ENCODE data around the gene FCHSD2. TPM values are rescaled to one million over a fixed set of nuclear protein-coding genes. Genes with fewer than 3 reads are reported as not detected.
"Not testable (repeated sequence)": the region's sequence is repeated elsewhere in the genome, so short reads cannot be mapped to it uniquely, and the experiment has no call there.

FCHSD2 gene
- total and polyA plus RNA-seq, 2 donors, result 12.5 to 22.3 TPM

DNA sequence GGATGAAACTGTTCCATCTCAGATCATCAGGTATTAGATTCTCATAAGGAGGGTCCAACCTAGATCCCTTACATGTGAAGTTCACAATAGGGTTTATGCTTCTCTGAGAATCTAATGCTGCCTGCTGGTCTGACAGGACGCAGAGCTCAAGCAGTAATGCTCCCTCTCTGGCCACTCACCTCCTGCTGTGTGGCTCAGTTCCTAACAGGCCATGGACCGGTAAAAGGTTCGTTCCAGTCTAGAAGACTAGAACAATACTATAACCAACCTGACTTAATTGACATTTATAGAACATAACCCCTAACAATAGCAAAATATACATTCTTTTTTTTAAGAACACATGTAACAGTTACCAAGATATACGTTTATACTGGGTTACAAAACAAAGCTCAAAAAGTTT is 282.1 kb downstream of the FCHSD2 start:
- no peak for DNase-seq (ENCODE audit: low read depth in 6 of 9, low spot score in 9 of 9)
- Histone ChIP-seq H3K4me3 (ENCODE audit: low read length in 2 of 2) (no peak overlapping the region), H3K9me3 (ENCODE audit: control insufficient read depth in 2 of 2, insufficient read depth in 1 of 2, low read length in 1 of 2) (no peaks in the 10 kb centered on the region), H3K27me3 (ENCODE audit: control insufficient read depth in 2 of 2, insufficient read depth in 1 of 2, low read length in 1 of 2) (no peaks in the 10 kb centered on the region), H3K36me3 (ENCODE audit: control insufficient read depth in 2 of 2, insufficient read depth in 2 of 2, low read length in 1 of 2) (peaks cover 3 to 4% of the 10 kb centered on the region in 2 donors), H3K27ac (ENCODE audit: low read depth in 1 of 2, low read length in 1 of 2) (no peak overlapping the region), H3K4me1 (ENCODE audit: control insufficient read depth in 2 of 2, insufficient read depth in 2 of 2, low read length in 2 of 2) (no peaks in the 10 kb centered on the region)
- 99% methylated on average over 4 of the region's 4 CpGs for WGBS

DNA sequence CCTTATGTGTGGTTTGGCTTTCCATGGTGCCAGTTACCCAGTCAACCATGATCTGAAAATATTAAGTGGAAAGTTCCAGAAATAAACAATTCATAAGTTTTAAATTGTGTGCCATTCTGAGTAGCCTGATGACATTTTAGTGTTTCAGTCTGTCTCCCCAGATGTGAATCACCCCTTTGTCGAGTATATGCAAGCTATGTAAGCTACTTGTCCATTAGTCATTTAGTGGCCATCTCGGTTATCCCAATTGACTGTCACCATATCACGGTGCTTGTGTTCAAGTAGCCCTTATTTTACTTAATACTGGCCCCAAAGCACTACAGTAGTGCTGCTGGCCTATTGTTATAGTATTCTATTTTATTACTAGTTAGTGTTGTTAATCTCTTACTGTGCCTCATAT is 283.0 kb downstream of the FCHSD2 start:
- DNase-seq (ENCODE audit: low read depth in 6 of 9, low spot score in 9 of 9), result no peak
- peaks cover 2 to 4% of the 10 kb centered on the region in 2 donors for H3K36me3 ChIP-seq (ENCODE audit: control insufficient read depth in 2 of 2, insufficient read depth in 2 of 2, low read length in 1 of 2)
- H3K9me3 ChIP-seq (ENCODE audit: control insufficient read depth in 2 of 2, insufficient read depth in 1 of 2, low read length in 1 of 2), result no peaks in the 10 kb centered on the region
- no peak overlapping the region for H3K4me3 ChIP-seq (ENCODE audit: low read length in 2 of 2)
- 98% methylated on average over 3 of the region's 3 CpGs for WGBS
- no peak overlapping the region for H3K27ac ChIP-seq (ENCODE audit: low read depth in 1 of 2, low read length in 1 of 2)
- no peaks in the 10 kb centered on the region for H3K27me3 ChIP-seq (ENCODE audit: control insufficient read depth in 2 of 2, insufficient read depth in 1 of 2, low read length in 1 of 2)
- no peaks in the 10 kb centered on the region for H3K4me1 ChIP-seq (ENCODE audit: control insufficient read depth in 2 of 2, insufficient read depth in 2 of 2, low read length in 2 of 2)

- not testable (repeated sequence) for H3K27me3 ChIP-seq (ENCODE audit: control insufficient read depth in 2 of 2, insufficient read depth in 1 of 2, low read length in 1 of 2); DNase-seq (ENCODE audit: low read depth in 6 of 9, low spot score in 9 of 9); H3K27ac ChIP-seq (ENCODE audit: low read depth in 1 of 2, low read length in 1 of 2); H3K36me3 ChIP-seq (ENCODE audit: control insufficient read depth in 2 of 2, insufficient read depth in 2 of 2, low read length in 1 of 2); H3K9me3 ChIP-seq (ENCODE audit: control insufficient read depth in 2 of 2, insufficient read depth in 1 of 2, low read length in 1 of 2); H3K4me1 ChIP-seq (ENCODE audit: control insufficient read depth in 2 of 2, insufficient read depth in 2 of 2, low read length in 2 of 2); H3K4me3 ChIP-seq (ENCODE audit: low read length in 2 of 2)
- 96% methylated on average over 2 of the region's 2 CpGs for WGBS
These were observed 283.9 kb downstream of the FCHSD2 start for GRCh38 chr11:72858267-72858666.

DNA sequence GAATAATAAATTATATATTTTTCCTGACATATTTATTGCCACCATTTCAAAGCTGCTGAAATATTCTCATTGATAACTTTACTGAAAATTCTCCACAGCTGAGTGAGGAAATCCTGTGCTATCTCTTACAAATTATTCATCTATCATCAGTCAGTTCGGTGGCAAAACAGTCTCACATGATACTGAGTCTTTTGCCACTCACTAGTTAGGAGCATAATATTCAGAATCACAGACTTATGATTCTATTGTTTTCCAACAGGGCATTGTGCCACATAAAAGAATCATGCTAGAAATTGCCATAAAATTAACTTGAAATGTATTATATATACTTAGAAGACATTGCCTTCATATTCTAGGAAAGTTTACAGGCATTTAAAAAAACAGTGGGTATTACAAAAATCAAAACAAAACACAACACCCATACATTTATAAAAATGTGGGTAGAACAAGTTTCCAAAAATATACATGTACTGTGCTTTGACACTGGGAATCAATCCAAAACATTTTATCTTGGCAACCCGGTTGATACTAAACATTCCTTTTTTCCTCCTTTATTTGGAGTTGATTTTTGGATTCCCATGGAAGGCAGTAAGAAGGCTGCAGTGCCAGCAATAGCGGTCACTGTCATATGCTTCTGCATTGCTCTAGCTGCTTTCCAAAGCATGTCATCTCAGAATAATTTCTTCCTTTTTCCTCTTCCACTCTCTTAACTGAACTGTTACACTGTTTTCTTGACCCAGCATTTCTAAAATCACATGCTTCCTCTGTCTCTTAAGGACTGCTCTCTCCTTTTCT is 285.4 kb downstream of the FCHSD2 start:
- 62% methylated on average over 3 of the region's 3 CpGs for WGBS
- Histone ChIP-seq H3K4me1 (ENCODE audit: control insufficient read depth in 2 of 2, insufficient read depth in 2 of 2, low read length in 2 of 2) (no peaks in the 10 kb centered on the region), H3K27me3 (ENCODE audit: control insufficient read depth in 2 of 2, insufficient read depth in 1 of 2, low read length in 1 of 2) (no peaks in the 10 kb centered on the region), H3K36me3 (ENCODE audit: control insufficient read depth in 2 of 2, insufficient read depth in 2 of 2, low read length in 1 of 2) (peaks cover 0 to 4% of the 10 kb centered on the region in 2 donors), H3K4me3 (ENCODE audit: low read length in 2 of 2) (no peak overlapping the region), H3K9me3 (ENCODE audit: control insufficient read depth in 2 of 2, insufficient read depth in 1 of 2, low read length in 1 of 2) (no peaks in the 10 kb centered on the region), H3K27ac (ENCODE audit: low read depth in 1 of 2, low read length in 1 of 2) (no peak overlapping the region)
- DNase-seq (ENCODE audit: low read depth in 6 of 9, low spot score in 9 of 9), result no peak

GRCh38 chr11:72856065-72856464 is 286.1 kb downstream of the FCHSD2 start:
- Histone ChIP-seq H3K27ac (ENCODE audit: low read depth in 1 of 2, low read length in 1 of 2) (no peak overlapping the region), H3K4me1 (ENCODE audit: control insufficient read depth in 2 of 2, insufficient read depth in 2 of 2, low read length in 2 of 2) (no peaks in the 10 kb centered on the region), H3K36me3 (ENCODE audit: control insufficient read depth in 2 of 2, insufficient read depth in 2 of 2, low read length in 1 of 2) (peaks cover 0 to 4% of the 10 kb centered on the region in 2 donors), H3K27me3 (ENCODE audit: control insufficient read depth in 2 of 2, insufficient read depth in 1 of 2, low read length in 1 of 2) (no peaks in the 10 kb centered on the region), H3K4me3 (ENCODE audit: low read length in 2 of 2) (no peak overlapping the region), H3K9me3 (ENCODE audit: control insufficient read depth in 2 of 2, insufficient read depth in 1 of 2, low read length in 1 of 2) (no peaks in the 10 kb centered on the region)
- 96% methylated on average over 3 of the region's 3 CpGs for WGBS
- DNase-seq (ENCODE audit: low read depth in 6 of 9, low spot score in 9 of 9), result no peak

DNA sequence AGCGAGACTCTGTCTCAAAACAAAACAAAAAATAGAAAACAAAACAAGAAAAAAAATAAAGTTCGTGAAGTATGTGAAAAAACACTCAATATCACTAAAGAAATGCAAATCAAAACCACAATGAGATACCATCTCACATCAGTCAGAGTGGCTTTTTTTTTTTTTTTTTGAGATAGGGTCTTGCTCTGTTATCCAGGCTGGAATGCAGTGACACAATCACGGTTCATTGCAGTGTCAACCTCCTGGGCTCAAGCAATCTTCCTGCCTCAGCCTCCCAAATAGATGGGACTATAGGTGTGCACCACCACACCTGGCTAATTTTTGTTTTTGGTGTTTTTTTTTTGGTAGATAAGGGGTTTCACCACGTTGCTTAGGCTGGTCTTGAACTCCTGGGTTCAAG is 290.4 kb downstream of the FCHSD2 start:
- Histone ChIP-seq H3K27ac (ENCODE audit: low read depth in 1 of 2, low read length in 1 of 2) (no peak overlapping the region), H3K4me1 (ENCODE audit: control insufficient read depth in 2 of 2, insufficient read depth in 2 of 2, low read length in 2 of 2) (no peaks in the 10 kb centered on the region), H3K36me3 (ENCODE audit: control insufficient read depth in 2 of 2, insufficient read depth in 2 of 2, low read length in 1 of 2) (peaks cover 0 to 12% of the 10 kb centered on the region in 2 donors), H3K9me3 (ENCODE audit: control insufficient read depth in 2 of 2, insufficient read depth in 1 of 2, low read length in 1 of 2) (no peaks in the 10 kb centered on the region), H3K4me3 (ENCODE audit: low read length in 2 of 2) (no peak overlapping the region), H3K27me3 (ENCODE audit: control insufficient read depth in 2 of 2, insufficient read depth in 1 of 2, low read length in 1 of 2) (no peaks in the 10 kb centered on the region)
- no peak for DNase-seq (ENCODE audit: low read depth in 6 of 9, low spot score in 9 of 9)
- WGBS, result 75% methylated on average over 4 of the region's 4 CpGs

- 97% methylated on average over 3 of the region's 3 CpGs for WGBS
- DNase-seq (ENCODE audit: low read depth in 6 of 9, low spot score in 9 of 9), result no peak
- H3K27me3 ChIP-seq (ENCODE audit: control insufficient read depth in 2 of 2, insufficient read depth in 1 of 2, low read length in 1 of 2), result no peaks in the 10 kb centered on the region
- peaks cover 0 to 15% of the 10 kb centered on the region in 2 donors for H3K36me3 ChIP-seq (ENCODE audit: control insufficient read depth in 2 of 2, insufficient read depth in 2 of 2, low read length in 1 of 2)
- no peak overlapping the region for H3K27ac ChIP-seq (ENCODE audit: low read depth in 1 of 2, low read length in 1 of 2)
- no peak overlapping the region for H3K4me3 ChIP-seq (ENCODE audit: low read length in 2 of 2)
- no peaks in the 10 kb centered on the region for H3K9me3 ChIP-seq (ENCODE audit: control insufficient read depth in 2 of 2, insufficient read depth in 1 of 2, low read length in 1 of 2)
- H3K4me1 ChIP-seq (ENCODE audit: control insufficient read depth in 2 of 2, insufficient read depth in 2 of 2, low read length in 2 of 2), result no peaks in the 10 kb centered on the region
These were observed 291.3 kb downstream of the FCHSD2 start for GRCh38 chr11:72850832-72851231.

- H3K4me1 ChIP-seq (ENCODE audit: control insufficient read depth in 2 of 2, insufficient read depth in 2 of 2, low read length in 2 of 2), result no peaks in the 10 kb centered on the region
- WGBS, result 82% methylated on average over 6 of the region's 6 CpGs
- DNase-seq (ENCODE audit: low read depth in 6 of 9, low spot score in 9 of 9), result peak in 8 of 9 donors; percentile 13 to 64 (median 32)
- no peaks in the 10 kb centered on the region for H3K27me3 ChIP-seq (ENCODE audit: control insufficient read depth in 2 of 2, insufficient read depth in 1 of 2, low read length in 1 of 2)
- H3K27ac ChIP-seq (ENCODE audit: low read depth in 1 of 2, low read length in 1 of 2), result no peak overlapping the region
- H3K36me3 ChIP-seq (ENCODE audit: control insufficient read depth in 2 of 2, insufficient read depth in 2 of 2, low read length in 1 of 2), result peaks cover 3 to 15% of the 10 kb centered on the region in 2 donors
- no peaks in the 10 kb centered on the region for H3K9me3 ChIP-seq (ENCODE audit: control insufficient read depth in 2 of 2, insufficient read depth in 1 of 2, low read length in 1 of 2)
- no peak overlapping the region for H3K4me3 ChIP-seq (ENCODE audit: low read length in 2 of 2)
These were observed 293.2 kb downstream of the FCHSD2 start for GRCh38 chr11:72848846-72849466.

- Histone ChIP-seq H3K27me3 (ENCODE audit: control insufficient read depth in 2 of 2, insufficient read depth in 1 of 2, low read length in 1 of 2) (no peaks in the 10 kb centered on the region), H3K4me1 (ENCODE audit: control insufficient read depth in 2 of 2, insufficient read depth in 2 of 2, low read length in 2 of 2) (no peaks in the 10 kb centered on the region), H3K4me3 (ENCODE audit: low read length in 2 of 2) (no peak overlapping the region), H3K27ac (ENCODE audit: low read depth in 1 of 2, low read length in 1 of 2) (no peak overlapping the region), H3K36me3 (ENCODE audit: control insufficient read depth in 2 of 2, insufficient read depth in 2 of 2, low read length in 1 of 2) (peaks cover 41% of the 10 kb centered on the region in 2 donors), H3K9me3 (ENCODE audit: control insufficient read depth in 2 of 2, insufficient read depth in 1 of 2, low read length in 1 of 2) (no peaks in the 10 kb centered on the region)
- no peak for DNase-seq (ENCODE audit: low read depth in 6 of 9, low spot score in 9 of 9)
- WGBS, result 97% methylated on average over 4 of the region's 4 CpGs
These were observed 297.8 kb downstream of the FCHSD2 start for GRCh38 chr11:72844356-72844755.

Measured in thymus (tissue), 11 donors.